Measurements from ENCODE around the gene EZH2.

The EZH2 gene

DNA sequence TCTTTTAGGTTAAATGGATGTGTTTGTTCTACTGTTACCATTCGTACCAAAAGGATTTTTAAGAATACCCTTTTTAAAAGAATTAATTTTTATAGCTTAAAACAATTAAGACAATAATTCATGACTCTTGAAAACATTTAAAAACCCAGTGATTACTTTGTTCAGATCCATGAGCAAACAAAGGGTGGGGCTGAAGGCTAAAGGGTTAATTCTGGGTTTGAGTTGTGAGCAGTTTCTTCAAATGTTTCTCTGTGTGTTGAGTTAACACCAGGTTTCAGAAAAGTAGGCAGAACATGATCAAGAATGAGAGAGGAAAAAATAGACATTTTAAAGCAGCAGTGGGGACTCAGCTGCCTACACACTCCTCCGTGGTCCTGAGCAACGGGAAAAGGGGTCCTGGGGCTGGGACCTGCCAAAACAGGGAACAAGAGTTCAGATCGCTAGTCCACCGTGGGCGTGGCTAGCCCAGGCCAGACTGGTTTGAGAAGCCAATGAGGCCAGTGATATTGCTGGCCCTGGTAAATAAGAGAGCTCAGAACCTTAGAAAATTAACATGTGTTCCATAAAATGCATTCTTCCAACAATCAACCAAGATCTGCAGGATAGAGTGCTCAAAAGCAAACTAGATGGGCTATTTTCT, 14.9 kb upstream of the EZH2 start:
- no peak for DNase-seq

DNA sequence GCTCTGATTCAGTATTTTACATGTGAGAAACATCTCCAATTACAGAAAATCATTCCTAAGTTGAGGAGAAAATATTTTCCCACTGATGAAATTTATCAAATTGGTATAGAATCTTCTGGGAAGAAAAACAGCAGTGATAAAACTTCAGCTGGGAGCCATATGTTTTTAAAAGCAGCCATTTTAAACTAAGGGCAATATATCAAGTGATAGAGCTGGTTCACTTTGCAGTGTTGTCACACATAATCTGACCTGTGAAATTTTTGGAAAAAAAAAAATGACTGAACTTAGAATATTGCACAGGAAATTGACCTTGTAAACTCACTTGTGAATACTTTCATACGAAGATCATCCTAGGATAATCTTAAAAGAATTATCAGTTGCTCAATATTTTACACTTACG, 10.5 kb upstream of the EZH2 start:
- no peak for DNase-seq

DNA sequence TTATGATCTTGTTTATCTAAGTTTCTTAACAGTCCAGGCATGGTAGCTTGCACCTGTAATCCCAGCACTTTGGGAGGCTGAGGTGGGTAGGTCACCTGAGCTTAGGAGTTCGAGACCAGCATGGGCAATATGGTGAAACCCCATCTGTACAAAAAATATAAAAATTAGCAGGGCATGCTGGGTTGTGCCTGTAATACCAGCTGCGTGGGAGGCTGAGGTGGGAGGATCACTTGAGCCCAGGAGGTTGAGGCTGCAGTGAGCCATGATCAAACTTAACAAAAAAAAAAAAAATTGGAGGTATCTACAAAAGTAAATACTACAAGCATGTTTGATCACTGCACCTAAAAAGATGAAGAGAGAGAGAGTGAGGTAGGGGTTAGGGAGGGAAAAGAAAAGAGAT, 9.0 kb upstream of the EZH2 start:
- no peak for DNase-seq

DNA sequence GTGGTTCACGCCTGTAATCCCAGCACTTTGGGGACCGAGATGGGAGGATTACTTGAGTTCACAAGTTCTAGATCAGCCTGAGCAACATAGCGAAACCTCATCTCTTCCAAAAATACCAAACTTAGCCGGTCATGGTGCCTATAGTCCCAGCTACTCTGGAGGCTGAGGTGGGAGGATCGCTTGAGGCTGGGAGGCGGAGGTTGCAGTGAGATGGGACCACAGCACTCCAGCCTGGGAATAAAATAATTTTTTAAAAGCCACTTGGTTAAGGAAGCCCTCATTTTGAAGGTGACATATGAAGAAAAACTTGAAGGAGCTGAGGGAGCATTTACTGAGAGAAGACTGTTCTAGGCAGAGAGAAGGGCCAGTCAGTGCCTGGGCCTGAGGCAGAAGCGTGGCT, 4.2 kb upstream of the EZH2 start:
- no peak for DNase-seq

DNA sequence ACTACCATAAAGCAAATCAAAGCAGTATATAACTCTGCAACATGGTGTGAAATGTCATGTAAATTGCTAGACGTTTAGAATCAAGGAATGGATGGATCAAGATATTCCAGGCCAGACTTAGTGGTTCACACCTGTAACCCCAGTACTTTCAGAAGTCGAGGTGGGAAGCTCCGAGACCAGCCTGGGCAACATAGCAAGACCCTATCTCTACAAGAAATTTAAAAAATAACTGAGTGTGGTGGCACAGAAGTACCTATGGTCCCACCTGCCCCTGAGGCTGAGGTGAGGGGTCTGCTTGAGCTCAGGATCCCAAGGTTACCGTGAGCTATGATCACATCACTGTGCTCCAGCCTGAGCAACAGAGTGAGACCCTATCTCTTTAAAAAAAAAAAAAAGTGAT, 2.8 kb upstream of the EZH2 start:
- DNase-seq, result no peak

DNA sequence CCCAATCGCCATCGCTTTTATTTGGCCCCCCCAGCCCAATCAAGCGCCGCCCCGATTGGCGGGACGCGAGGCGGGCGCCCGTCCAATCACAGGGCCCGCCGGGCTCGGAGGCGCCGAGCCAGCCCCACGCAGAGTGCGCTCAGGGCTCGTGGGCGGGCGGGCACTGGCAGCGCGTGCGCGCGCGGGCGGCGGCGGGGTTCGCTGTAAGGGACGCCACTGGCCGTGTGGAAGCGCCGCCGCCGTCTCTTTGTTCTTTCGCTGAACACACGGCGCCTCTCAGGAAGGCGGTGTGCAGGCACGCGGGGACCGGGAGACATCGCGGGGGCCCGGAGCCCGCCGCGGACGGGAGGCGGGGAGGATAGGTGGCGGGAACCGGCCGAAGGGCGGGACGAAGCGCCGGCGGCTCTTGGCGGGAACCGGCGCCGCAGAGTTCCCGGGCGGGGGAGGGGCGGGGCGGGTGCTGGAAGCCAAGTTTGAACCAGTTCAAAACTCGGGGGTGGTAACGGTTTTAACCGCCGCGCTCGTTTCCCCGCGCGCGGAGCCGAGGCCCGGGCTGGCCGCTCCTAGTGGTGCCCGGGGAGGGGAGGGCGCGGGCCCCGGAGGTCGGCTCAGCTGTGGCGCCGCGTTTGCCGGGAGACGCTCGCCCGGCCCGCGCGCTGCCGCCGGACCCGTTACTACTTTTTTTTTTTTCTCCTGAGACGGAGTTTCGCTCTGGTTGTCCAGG, 370 bp upstream of the EZH2 start:
- DNase-seq, result peak; percentile 97

DNA sequence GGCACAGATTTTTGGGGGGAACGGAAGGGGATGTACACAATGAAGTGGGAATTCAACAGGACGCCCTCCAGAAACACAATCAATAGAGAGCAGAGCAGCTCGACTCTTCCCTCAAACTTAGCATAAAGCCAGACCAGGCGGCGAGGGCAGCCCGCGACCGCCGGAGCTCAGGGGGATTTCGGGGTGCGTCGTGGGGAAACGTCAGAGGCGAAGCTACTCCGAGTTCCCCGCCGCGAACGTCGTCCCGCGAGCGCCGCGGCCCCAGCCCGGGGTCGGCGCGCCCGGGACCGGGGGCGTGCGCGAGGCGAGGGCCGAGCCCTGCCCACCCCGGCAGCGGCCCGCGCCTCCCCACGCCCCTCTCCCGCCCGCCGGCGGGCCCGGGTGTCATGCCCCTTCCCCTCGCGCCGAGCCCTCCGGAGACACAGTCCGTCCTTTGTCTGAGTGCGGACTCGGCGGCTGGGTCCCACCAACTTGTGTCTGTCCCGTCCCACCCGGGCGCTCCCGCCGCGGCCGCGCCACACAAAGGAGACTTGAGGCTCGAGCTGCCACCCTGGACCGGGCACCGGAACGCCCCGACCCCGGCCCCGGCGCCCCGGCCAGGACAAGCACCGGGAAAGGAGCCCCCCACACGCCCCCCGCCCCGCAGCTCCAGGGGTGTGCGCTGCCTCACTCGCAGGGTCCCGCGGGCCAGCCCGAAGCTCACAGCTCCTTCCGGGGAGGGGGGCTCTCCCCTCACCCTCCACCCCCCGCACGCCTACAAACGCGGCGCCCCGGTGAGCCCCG, 634 bp downstream of the EZH2 start:
- peak; percentile 61 for DNase-seq

DNA sequence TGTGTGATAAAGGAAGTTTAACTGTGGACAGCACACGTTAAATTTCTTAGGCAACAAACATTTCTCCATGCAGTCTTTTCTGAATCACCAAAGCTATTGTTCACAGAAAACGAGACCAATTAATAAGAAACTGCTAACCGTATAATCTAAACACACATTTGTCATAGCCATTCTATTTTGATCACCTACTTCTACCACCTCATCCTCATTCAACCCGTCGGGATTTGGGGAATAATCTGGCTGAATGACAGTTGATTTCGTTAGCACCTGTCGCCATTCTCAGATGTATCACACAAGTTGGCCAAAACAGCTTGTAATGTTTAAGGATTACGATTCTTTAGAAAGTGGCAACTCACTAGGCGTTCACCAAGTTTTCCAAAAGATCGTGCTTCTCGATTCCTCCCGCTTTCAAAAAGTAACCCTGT, 1.2 kb downstream of the EZH2 start:
- DNase-seq, result no peak

DNA sequence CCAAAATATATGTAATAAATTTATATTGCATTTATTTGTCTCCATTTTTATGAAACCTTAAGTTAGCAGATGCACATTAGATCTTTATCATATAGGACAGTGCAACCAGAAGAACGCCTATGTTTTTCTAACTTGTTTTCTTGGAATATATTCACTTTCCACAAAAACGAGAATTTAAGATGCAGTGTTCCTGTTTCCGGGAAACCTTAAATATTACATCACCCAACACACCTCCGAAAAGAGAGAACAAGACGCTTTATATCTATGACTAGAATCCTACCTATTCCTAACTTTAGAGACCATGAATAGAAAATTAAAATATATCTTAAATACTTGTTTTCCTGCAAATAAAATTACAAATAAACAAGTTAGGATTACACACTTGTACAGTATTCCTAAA, 1.9 kb downstream of the EZH2 start:
- DNase-seq, result no peak

DNA sequence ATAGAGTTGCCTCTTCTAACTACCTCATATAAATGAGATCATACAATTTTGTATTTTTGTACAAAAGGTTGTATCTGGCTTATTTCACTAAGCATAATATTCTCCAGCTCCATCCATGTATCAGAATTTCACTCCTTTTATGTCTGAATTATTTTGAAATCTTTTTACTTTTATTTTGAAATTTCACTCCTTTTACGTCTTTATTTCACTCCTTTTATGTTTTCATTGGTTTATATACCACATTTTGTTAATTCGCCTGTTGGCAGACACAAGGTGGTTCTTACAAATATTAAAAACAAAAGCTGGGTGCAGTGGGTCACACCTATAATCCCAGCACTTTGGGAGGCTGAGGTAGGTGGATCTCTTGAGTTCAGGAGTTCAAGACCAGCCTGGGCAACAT, 5.8 kb downstream of the EZH2 start:
- DNase-seq, result no peak

DNA sequence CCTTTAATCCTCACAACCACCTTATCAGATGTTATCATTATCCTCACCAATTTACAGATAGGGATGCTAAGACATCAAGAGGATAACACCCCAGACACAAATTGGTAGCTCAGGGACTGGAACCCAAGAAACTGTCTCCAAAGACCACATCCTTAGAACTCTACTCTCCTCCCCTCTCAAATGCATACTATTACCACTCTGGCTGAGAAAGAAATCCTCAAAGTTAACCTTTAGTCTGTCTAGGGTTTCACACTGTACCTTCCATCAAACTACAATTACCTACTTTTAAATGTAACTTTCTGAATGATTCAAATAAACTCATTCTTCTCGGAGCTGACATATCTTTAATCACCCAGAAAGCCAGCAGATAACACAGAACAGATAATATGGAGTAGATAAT, 6.6 kb downstream of the EZH2 start:
- DNase-seq, result no peak

DNA sequence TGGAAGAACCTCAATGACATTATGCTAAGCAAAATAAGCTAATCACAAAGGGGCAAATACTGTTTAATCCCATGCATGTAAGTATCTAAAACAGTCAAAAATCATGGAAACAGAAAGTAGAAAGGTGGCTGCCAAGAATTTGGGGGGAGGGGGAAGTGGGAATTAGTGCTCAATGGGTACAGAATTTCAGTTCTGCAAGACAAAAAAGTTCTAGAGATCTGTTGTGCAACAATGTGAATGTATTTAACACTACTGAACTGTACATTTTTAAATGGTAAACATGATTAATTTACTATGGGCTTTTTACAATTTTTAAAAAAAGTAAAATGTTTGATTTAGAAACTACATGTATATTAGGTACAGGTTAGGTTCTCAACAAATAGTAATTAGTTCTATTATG, 11.9 kb downstream of the EZH2 start:
- no peak for DNase-seq

DNA sequence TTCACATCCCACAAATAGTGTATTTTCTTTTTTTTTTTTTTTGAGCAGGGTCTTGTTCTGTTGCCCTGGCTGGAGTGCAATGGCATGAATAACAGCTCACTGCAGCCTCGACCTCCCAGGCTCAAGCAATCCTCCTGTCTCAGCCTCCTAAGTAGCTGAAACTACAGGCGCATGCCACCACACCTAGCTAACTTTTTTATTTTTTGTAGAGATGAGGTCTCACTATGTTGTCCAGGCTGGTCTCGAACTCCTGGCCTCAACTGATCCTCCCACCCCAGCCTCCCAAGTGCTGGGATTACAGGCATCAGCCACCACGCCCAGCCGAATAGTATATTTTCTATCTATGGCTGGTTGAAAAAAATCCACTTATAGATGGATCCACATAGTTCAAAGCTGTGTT, 12.5 kb downstream of the EZH2 start:
- no peak for DNase-seq

DNA sequence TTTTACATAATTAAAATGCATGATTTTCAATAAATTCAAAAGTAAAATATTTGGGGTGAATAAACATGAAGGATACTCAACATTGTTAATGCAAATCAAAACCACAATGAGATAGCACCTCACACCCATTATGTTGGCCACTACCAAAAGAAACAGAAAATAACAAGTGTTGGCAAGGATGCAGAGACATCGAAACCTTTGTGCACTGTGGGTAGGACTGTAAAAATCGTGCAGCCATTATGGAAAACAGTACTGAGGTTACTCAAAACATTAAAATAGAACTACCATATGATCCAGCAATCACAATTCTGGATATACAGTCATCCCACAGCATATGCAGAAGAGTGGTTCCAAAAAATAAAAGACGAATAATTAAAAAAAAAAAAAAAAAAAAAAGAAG, 13.1 kb downstream of the EZH2 start:
- no peak for DNase-seq

DNA sequence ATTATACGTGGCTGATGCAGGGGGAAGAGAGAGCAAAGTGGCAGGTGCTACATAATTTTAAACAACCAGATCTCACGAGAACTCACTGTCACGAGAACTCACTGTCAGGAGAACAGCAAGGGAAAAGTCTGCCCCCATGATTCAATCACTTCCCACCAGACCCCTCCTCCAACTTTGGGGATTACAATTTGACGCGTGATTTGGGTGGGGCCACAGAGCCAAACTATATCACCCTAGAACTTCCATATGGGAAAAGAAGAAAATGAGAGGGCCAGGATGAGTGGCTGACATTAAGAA, 15.8 kb downstream of the EZH2 start:
- DNase-seq, result no peak

DNA sequence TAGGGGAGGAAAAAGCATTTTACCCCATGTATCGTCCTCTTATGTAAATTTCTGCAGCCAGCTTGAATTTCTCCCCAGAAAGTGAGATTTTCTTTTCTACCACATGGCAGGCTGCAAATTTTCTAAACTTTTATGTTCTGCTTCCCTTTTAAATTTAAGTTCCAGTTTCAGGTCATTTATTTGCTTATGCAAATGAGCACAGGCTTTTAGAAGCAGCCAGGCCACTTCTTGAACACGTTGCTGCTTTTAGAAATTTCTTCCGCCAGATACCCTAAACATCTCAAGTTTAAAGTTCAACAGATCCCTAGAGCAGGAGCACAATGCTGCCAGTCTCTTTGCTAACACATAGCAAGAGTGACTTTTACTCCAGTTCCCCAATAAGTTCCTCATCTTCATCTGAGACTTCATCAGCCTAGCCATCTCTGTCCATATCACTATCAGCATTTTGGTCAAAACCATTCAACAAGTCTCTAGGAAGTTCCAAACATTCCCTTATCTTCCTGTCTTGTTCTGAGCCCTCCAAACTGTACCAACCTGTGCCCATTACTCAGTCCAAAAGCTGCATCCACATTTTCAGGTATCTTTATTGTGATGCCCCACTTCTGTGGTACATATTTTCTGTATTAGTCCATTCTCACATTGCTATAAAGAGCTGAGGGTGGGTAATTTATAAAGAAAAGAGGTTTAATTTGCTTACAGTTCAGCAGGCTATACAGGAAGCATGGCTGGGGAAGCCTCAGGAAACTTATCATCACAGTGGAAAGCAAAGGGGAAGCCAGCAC, 16.3 kb downstream of the EZH2 start:
- no peak for DNase-seq

DNA sequence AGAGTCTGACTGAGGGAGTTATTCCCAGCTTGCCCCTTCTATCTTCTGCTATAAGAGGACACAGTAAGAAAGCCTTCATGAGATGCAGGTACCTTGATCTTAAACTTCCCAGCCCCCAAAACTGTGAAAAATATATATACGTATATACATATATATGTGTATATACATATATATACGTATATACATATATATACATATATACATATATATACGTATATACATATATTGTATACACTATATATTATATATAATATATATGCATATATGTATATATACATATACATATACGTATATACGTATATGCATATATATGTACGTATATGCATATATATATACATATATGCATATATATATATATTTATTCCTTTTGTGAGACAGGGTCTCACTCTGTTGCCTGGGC, 17.7 kb downstream of the EZH2 start:
- DNase-seq, result no peak

DNA sequence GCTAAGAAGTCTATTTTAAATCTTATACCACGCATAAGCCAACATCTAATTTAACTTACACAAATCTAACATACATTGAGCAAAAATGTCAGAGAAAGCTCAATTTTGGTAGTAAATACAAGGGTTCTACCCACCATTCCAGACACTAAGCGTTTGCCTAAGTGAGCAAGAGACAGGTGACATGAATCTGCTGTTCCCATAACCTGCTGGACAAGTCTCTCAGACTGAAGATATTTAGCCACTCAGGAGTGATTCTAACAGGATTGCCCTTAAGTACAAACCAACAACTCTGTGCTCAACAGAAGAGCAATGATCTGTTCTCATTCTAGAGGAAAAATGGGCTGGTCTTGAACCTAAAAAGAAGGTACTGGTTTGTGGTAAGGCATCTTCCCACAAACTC, 18.8 kb downstream of the EZH2 start:
- DNase-seq, result no peak

DNA sequence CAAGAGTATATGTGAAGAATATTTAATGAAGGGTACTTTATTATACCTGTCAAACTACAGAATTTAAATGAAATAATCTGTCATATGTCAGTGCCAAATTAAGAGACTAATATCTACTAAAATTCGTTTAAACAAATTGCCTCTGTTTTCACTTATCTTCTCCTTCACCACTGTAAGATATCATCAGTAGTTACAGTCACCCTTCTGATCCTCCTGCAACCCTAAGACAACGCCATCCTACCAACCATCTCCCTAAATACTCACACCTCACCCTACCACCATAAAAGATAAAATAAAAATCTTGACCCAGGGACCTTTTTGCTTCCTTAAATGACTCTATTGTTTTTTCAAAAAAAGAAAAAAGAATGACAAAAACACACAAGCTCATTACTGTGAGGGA, 20.8 kb downstream of the EZH2 start:
- DNase-seq, result peak; percentile 32

DNA sequence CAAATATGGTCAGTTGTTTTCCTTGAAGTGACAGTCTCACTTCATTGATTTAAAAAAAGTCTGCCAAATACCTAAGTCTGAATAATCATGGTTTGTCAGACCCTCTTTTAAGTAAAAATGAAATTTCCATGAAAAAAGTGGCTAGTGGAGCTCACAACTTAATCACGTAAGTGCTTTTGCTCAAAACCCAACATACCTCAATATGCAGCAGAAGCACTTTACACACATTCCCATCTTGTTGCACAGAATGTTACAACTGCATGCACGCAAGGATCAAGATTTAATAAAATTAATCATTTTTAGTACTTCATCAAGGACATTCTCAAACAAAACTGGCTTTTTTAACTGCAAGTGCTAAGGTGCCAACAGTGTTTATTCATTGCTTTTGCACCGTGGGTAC, 21.6 kb downstream of the EZH2 start:
- no peak for DNase-seq

DNA sequence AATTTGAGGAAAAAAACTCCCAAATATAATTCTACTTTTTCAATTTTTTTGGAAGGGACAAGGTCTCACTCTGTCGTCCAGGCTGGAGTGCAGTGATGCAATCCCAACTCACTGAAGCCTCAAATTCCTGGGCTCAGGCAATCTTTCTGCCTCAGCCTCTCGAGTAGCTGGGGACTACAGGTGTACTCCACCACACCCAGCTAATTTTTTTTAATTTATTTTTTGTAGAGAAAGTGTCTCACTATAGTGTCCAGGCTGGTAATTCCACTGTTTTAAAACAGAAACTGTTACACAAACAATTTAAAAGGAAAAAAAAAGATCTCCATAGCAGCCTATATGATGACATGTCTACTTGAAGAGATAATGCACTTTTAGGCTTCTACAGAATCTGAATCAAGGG, 25.6 kb downstream of the EZH2 start:
- DNase-seq, result no peak

DNA sequence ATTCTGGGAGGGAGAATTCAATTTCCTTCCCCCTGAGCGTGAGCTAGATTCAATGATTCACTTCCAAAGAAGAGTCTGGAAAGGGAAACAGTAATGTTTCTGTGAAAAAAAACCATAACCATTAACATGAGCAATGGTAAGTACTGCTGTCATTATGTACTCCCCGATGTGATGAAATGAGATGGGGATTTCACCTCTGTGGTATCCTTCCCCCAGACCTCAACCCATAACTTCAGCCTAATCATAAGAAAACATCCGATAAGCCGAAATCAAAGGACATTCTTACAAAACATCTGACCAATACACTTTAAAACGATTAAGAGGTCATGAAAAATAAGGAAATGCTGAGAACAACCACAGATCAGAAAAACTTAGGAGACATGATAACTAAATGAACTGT, 27.2 kb downstream of the EZH2 start:
- DNase-seq, result peak; percentile 76

DNA sequence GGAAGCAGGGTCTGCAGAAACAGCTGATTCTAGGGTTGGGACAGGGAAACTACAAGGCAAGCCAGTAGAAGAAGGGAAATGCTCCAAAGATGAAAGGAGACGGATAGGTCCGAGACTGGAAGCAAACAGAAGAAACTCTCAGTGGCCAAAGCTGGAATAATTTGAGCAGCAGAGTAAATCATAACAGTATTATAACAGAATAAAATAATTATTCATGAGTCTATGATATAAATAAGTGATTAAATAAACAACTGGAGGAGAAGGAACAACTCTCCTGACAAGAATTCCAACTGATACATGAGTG, 27.6 kb downstream of the EZH2 start:
- DNase-seq, result no peak

DNA sequence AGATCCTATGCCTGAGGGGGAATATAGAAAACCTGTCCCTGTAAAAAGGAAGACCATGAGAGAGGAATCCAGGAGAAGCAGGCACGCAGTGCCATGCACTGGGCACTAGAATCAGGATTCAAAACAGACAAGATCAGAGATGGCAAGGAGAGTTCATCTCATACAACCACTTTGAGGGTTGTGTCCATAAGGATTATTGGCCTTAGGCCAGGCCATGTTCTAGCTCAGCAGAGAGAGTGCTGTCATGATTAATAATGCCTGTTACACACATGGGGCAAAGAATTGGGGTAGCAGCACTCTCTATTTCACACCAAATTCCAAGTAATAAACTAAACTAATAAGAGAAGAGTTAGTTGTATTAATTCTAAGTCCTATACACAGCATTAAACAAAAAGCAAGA, 29.1 kb downstream of the EZH2 start:
- DNase-seq, result peak; percentile 22
